HG03520 (cell line): ENCODE measurements around the gene TKFC.

ENCODE experiments used
- ATAC-seq: cut with Tn5 transposase; IDR thresholded peaks from one replicate; pipeline ENCODE4 v1.9.1; 2021; ENCODE audit warnings: mild to moderate bottlenecking, moderate library complexity; ENCODE audit not compliant: unreplicated experiment

The TKFC gene, protein sequence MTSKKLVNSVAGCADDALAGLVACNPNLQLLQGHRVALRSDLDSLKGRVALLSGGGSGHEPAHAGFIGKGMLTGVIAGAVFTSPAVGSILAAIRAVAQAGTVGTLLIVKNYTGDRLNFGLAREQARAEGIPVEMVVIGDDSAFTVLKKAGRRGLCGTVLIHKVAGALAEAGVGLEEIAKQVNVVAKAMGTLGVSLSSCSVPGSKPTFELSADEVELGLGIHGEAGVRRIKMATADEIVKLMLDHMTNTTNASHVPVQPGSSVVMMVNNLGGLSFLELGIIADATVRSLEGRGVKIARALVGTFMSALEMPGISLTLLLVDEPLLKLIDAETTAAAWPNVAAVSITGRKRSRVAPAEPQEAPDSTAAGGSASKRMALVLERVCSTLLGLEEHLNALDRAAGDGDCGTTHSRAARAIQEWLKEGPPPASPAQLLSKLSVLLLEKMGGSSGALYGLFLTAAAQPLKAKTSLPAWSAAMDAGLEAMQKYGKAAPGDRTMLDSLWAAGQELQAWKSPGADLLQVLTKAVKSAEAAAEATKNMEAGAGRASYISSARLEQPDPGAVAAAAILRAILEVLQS

DNA sequence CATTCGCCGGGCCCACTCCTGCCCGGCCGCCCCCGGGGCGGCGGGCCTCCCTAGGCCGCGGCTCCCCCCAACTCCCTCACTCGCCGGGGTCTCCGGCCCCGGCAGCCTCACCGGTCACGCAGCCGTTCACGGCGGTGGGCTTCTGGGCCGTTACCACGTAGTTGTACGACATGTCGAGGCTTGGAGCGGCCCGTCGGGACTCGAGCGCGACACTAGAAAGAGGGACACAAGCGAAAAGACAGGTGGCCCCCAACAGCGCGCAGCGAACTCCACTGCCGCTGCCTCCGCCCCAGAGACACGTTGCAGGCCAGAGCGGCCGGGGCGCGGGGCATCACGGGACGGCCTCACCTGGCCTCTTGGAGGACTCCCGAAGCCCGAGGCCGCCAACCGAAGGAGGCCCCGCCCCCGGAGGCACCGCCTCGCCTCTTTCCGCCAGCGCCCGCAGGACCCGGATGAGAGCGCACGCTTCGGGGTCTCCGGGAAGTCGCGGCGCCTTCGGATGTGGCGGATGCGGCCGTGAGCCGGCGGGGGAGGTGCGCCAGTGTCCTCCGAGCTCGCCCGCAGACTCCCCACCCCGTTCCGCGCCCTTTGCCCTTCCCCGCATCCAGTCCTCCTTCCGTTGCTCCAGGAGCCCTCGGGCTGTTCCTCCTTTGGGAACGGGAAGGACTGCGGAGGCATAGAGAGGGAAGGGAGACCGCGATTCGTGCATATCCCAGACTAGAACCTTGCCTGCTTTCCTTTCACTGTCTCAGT lies at the start of gene TKFC, which contains the start of gene DDB1:
TKFC (plus strand) TSS at position 432 of the 753 bp plus-strand sequence. CDS start 1,501 bp downstream, outside the sequence.
DDB1 (minus strand) TSS at position 309 of the 753 bp plus-strand sequence; CDS start at position 172, 137 bp downstream.
- peak; percentile 87 for ATAC-seq

DNA sequence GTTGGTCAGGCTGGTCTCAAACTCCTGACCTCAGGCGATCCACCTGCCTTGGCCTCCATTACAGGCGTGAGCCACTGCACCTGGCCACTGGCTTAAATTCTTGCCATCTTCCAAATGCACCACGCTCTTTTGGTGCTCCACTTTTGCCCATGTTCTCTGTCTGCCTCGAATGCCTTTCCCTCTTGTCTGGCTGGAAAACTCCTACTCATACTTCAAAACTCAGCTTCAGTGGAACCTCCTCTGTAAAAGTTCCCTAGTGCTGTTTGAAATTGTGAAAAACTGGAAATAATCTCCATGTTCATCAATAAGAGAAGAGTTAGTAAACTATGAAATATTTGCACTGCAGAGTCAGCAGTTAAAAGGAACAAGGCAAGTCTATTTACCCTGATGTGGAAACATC lies 49.4 kb upstream of the TKFC start:
- ATAC-seq, result no peak

DNA sequence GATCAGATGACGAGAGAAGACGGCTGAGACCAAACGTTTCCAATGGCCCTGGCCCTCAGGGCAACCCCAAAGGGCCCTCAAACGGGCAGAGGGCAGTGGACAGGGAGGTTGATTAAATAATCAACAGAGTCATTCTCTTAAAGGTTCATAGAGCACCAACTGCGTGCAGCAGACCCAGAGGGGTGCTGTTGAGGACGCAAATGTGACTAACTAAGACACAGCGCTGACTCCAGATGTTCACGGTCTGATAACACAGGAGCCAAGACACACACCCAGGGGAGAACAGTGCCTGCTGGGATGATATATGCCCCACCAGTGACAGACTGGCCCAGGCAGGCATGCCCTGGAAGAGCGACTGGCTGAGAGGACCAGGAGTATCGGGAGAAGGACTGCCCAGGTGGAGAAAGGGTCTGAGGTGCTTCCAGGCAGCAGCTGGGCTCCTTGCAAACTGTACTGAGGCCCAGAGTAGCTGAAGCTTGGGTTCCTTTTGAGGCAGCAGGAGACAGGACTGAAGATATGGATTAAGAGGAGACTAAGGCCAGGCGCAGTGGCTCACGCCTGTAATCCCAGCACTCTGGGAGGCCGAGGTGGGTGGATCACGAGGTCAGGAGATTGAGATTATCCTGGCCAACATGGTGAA lies 45.6 kb upstream of the TKFC start:
- ATAC-seq, result no peak

DNA sequence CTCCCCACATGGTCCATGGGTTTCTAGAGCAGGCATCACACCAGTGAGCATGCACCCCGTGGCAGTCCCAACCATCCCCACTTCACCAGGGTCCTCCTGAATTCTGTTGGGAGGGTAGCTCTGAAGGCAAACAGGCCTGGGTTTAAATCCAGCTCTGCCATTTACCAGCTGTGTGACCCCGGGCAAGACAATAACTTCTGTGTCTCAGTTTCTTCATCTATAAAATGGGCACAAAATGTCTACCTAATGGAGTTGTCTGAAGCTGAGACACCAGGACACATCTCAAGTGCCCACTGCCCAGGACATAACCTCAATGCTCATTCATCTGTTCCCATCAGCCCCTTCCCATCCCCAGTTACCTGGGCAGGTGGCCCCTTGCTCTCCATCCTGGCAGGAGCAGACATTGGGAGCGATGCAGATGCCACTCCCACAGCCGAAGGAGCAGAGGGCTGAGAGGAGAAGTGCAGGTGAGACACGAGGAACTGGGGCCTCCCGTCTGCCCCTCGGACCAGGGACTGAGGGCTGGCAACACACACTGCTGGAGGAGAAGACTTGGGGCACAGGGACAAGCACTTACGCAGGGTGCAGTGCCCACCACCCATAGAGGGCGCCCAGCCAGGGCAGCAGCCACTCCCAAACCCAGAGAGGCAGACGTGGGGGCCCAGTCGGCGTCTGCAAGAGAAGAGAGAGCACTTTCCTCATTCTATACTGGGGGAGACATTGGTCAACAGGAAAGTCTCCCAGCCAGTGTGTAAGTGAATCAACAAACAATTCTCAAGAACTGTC lies 41.9 kb upstream of the TKFC start:
- no peak for ATAC-seq

DNA sequence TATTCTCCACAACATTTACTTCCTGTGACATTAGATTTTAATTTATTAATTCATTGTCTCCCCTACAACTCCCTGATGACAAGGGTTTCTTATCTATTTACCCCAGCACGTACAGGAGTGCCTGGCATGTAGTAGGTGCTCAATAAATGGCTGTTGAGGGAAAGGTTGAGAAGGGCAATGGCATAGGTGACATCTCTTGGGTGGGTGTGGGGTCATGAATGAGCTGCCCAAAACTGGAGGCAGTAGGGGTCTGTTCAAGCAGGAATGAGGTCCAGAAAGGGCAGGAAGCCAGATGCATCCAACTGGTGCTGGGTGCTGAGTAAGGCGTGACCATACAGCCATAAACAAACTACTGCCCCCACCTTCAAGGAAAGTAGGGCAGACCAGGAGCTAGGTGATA lies 40.7 kb upstream of the TKFC start:
- ATAC-seq, result no peak

DNA sequence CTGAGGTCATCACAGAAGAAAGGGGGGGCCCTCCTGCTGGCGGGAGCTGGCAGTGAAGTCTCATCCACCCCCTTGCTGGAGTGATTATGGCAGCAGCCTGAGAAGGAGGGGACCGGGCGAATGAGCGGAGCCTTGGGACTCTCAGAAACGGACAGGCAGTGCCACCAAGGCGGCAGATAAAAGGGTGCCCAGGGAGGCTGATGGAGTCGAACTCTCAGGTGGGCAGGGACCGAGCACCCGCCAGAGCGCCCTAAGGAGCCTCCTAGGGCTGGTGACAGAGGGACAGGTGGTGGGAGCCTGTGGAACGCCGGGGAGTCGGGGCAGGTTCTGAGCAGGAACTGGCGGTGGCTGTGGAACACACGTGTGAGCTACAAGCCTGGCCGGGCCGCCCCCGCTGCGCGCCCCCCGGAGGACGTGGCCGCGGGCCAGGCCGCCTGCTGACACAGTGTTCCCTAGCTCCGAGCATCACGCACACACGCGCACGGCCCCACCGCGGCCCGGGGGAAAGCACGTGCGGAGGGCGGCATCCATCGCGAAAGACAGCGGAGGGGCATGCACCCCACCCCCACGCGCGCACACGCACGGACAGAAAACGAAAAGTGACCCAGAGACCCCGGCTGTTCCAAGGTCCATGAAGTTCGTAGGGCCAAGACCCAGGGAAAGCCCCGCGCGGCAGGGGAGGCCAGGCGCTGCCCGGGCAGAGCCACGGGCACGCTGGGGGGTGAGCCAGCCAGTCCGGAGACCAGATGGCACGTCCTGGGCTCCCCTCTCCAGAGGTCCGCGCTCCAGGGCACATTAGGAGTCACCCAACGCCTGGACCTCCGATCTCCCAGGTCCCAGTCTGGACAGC lies 38.9 kb upstream of the TKFC start:
- peak; percentile 31 for ATAC-seq

DNA sequence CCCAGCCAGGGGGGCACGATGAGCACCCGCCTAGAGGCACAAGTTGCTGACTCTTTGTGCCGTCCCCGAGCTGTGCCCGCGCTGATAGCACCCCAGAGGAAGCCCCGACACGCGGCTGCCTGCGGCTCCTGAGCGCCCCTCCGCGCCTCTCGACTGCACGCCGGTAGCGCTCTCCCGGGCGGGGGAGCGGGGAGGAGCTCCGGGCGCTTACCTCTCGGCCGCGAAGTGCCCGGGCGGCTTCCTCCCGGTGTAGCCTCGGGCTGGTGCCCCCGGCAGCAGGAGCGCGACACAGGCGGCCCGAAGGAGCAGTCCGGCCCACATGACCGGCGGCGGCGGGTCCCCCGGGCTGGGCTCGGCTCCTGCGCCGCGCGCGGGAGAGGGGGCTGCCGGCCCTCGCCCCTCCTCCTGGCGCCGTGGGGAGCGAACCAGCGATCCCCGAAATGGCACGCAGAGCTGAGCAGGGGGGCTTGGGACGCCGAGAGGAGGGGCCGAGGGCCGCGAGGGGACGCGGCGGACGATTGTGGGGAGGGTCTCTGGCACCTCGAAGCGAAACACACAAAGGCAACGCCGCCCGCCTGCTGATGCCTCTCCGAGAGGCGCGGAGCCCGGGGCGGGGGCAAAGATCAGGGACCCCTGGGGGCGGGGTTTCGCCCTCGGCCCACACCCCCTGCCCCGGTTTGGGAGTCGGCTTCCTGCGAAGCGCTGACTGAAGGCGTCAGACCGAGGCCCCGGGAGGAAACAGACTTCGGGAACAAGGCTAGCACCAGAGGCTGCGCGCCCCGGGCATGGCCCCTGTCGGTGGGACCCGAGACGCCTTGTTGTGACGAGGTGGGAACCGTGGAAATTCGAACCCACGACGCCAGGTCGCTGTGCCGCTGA lies 38.1 kb upstream of the TKFC start, which contains the start of gene VWCE:
VWCE (minus strand) TSS at position 600 of the 879 bp plus-strand sequence; CDS start at position 321, 279 bp downstream.
- ATAC-seq, result peak; percentile 81

DNA sequence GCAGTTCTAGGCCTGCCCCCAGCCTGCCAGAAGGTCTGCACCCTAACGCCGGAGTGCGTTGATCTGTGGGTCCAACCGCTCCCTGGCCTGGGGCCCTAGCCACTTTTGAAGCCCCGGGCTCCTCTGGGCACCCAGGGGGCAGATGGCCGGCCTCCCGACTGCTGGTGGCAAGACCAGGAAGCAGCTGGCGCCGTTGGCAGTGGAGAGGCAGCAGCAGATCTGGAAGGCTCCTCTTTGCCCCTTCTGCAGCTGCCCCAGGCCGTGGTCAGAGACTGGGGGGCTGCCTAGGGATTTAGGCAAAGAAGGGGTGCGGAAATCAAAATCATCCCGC lies 37.5 kb upstream of the TKFC start:
- ATAC-seq, result no peak

DNA sequence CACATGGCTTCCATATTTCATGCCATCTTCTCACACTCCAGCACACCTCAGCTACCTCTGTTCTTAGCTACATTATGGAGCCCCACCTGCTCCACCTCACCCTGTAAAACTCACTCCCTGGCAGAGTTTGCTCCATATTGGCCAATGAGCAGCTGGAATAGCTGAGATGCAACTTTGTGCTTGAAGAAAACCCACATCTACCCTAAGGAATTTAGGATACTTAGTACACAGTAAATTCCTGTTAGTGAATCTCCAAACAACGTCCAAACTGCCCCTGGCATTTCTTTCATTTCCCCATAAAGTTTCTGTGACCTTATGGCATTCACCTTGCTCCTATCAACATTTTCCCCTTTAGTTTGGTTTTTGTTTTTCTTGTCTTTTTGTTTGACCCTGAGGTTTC lies 35.7 kb upstream of the TKFC start:
- ATAC-seq, result no peak

DNA sequence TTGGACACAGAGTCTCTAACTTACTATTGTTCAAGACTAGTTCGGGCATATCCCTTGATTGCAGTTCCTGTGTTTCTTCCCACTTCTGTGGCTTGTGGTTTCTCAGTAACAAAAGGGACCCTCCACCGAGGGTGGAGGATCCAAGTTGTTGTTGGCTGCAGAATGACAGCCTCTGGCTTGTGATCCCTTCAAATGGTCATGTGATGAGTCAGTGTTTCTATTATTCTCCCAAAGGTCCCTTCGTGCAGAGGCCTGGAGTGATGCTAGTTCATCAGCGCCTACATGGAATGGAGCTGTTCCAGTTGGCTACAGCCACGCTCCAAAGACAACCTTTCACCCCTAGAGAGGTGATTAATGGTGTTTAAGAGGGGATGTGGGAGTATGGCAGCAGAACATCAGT lies 35.3 kb upstream of the TKFC start:
- ATAC-seq, result no peak

DNA sequence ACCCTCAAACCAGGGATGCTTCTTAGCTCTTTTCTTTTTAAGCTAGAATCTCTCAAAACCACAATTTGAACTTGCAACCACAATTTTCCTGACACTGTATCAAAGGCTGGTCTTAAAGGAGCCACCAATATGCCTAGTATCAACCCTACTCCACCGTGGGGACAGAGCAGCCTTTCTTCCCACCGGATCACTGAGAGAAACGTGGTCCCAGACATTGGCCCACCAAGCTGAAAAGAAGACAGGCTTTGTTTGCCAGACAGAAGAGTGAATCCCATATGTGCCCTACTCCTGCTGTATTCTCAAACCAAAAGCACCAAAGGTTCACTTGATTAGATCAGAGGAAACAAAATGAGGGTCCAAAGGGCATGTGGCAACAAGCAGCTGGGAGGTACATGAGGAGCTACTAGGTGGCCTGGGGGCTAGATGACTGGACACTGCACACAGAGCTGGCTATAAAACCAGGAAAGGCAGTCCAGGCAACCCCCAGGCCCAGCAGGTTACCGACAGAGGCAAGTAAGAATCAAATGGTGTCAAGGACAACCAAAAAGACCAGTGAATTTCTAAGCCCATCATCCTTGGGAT lies 34.3 kb upstream of the TKFC start:
- no peak for ATAC-seq

DNA sequence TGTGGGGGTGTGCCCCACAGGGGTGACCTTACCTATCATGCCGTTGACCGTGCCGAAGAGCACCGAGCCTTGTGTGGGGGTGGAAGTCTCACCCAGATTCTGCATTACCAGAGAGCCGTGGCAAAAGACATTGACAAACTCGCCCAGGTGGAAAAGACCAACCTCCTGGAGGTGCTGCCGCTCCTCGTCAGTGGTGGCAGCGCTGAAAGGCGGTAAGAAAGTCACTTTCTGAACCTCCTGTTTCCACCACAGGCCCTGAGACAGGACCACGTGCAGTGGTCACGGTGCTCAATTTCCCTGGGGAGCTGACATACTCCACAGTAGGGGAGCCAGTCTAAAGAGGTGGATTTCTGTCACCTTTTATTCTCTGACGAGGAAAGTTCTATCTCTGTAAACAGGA lies 30.5 kb upstream of the TKFC start:
- no peak for ATAC-seq

DNA sequence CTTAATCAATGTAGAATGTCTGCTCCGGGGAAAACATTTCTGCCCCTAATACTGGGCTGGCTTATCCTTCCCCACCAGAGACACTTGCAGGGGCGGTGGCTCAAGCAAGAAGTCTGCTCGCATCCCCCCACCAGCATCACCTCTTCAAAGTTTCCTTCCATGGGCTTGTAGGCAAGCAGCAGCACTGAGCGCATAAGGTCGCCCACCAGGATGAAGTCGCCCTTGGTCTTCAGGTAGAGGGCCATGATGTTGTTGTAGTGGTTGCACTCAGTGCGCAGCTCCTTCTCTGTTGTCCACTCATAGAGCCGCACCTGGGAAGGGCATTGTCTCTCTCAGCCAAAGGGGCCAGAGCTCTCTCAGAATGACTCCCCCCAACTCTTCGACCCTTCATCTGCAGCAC lies 29.3 kb upstream of the TKFC start:
- ATAC-seq, result no peak

DNA sequence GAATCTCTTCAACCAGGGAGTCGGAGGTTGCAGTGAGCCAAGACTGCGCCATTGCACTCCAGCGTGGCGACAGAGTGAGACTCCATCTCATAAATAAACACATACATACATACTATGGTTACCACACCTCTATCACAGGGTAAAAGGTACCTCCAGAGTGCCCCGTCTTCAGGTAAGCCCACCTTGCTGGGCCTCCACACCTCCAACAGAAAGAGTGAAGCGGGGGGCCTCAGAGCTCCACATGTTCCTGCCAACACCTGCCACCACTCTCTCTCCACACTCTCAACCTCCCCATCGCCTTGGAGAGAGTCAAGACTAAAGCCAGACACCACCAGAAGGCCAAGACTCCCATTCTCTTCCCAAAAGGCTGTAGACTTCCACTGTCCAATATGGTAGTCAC lies 27.6 kb upstream of the TKFC start:
- no peak for ATAC-seq

DNA sequence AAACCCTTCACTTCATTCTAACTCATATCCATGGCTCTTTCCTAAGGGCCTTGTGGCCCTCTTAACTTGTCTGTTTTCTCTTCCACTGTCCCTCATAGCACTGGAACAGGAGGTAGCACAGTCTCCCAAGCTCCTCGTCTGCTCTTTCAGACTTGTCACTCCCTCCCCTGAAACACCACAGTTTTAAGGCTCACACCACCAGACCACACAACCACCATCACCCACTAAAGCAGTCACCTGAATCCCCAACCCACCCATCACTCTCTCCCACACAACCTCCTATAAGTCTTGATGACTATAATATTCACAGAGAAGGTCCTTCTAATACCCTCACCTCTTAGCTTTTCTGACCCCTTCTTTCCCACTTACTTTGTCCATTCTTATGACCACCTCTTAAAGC lies 26.8 kb upstream of the TKFC start:
- ATAC-seq, result no peak

DNA sequence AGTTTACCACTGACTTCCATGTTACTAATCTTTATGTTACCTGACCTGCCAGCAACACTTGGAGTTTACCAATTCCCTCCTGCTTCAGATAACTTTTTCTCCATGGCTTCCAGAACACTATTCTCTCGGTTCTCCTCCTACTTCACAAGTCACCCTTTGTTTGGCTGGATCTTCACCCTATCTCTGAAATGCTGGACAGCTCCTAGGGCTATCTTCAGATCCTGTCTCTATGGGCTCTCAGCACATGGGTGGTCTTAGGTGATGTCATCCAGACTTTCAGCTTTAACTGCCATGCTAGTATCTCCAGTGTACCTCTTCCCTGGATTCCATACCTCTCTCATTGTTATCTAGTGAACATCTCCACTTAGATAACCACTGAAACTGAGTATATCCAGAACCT lies 25.7 kb upstream of the TKFC start:
- no peak for ATAC-seq

DNA sequence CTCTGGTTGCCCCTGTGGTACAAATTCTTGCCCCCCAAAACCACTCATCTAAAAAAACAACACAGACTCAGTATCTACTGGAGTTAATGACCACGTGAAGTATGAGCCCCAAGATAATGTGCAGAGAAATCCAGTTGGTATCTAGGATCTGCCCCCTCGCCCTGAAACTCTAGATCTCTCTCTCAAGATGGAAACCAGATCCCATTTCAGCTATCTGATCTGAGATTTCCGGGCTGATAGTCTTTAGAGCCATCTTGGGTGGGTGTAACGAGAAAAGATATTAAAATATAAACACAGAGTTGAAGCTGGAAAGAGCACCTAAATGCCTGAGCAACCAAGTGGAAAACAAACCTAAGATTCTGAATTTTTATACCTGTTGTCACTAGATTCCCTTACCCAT lies 23.9 kb upstream of the TKFC start:
- no peak for ATAC-seq

DNA sequence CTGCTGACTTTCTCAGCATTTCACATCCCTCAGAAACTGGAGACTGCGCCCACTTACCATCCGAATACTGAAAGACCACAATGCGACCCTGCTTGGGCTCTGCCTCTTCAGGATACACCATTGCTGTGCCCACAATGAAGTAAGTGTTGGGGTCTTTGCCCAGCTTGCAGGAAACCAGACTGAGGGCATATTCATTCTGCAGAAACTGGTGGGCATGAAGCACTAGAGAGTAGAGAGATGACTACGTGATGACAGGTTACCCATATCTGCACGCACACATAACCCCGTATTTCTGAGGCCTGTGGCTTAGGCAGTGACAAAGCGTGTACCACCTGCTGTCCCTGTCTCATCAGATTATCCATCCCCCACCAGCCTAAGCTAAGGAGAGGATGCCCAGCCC lies 23.3 kb upstream of the TKFC start:
- no peak for ATAC-seq
